Spleen (tissue), 11 donors: ENCODE measurements around the gene GRID2. TPM values are rescaled to one million over a fixed set of nuclear protein-coding genes. Genes with fewer than 3 reads are reported as not detected.

Experiments
- DNase-seq: peaks from one replicate; pipeline ENCODE4 v3.0.0-alpha.2; 2020
- H3K27ac ChIP-seq, 8 donors: fragments of 200-600 bp; sonication (generic) in 7 of 8; 1 replicate in 4 of 8; 2 replicates in 4 of 8; pipeline versions ENCODE4 v1.5.0 to v1.8.0; 2016 to 2021; ENCODE audit warnings: inconsistent platforms in 4 of 8, mild to moderate bottlenecking in 4 of 8, moderate library complexity in 1 of 8
- H3K27me3 ChIP-seq, 7 donors: fragments of 200-600 bp; sonication (generic) in 6 of 7; replicated peaks in 1 of 7; 1 replicate in 4 of 7; 2 replicates in 3 of 7; pipeline versions ENCODE4 v1.5.0 to v1.8.0; 2016 to 2021; ENCODE audit warnings: inconsistent platforms in 3 of 7, mild to moderate bottlenecking in 1 of 7
- H3K36me3 ChIP-seq, 6 donors: fragments of 200-600 bp; sonication (generic) in 5 of 6; 1 replicate in 4 of 6; 2 replicates in 2 of 6; pipeline versions ENCODE4 v1.5.0 to v1.8.0; 2016 to 2021; ENCODE audit warnings: inconsistent platforms in 2 of 6
- H3K4me1 ChIP-seq, 6 donors: fragments of 200-600 bp; sonication (generic) in 5 of 6; 1 replicate in 3 of 6; 2 replicates in 3 of 6; pipeline versions ENCODE4 v1.5.0 to v1.8.0; 2016 to 2021; ENCODE audit warnings: inconsistent platforms in 3 of 6
- H3K4me3 ChIP-seq, 8 donors: fragments of 200-600 bp; sonication (generic) in 7 of 8; 1 replicate in 4 of 8; 2 replicates in 4 of 8; pipeline versions ENCODE4 v1.5.0 to v1.8.0; 2016 to 2021; ENCODE audit warnings: inconsistent platforms in 4 of 8, mild to moderate bottlenecking in 4 of 8, moderate library complexity in 2 of 8
- H3K9me3 ChIP-seq, 8 donors: fragments of 200-600 bp; sonication (generic) in 7 of 8; 1 replicate in 4 of 8; 2 replicates in 4 of 8; pipeline versions ENCODE4 v1.5.0 to v1.8.0; 2016 to 2021; ENCODE audit warnings: inconsistent platforms in 4 of 8
- CTCF ChIP-seq, 11 experiments: fragments of 200-600 bp in 7 of 11; fragments of 450-650 bp in 4 of 11; sonication (generic) in 4 of 11; IDR thresholded peaks in 8 of 11; conservative IDR thresholded peaks in 3 of 11; 1 replicate in 7 of 11; 2 replicates in 4 of 11; pipeline versions ENCODE4 v1.4.0 to v1.8.0; 2016 to 2021; ENCODE audit warnings: antibody characterized with exemption in 11 of 11, inconsistent platforms in 4 of 11, mild to moderate bottlenecking in 1 of 11
- POLR2A ChIP-seq, 3 donors: fragments of 450-650 bp; IDR thresholded peaks; one replicate each; pipeline ENCODE4 v1.5.1; 2017; ENCODE audit warnings: antibody characterized with exemption in 3 of 3, mild to moderate bottlenecking in 1 of 3
- POLR2AphosphoS5 ChIP-seq, 3 donors: sonication (generic); formaldehyde crosslinking; IDR thresholded peaks; one replicate each; pipeline ENCODE4 v1.5.1; 2017; ENCODE audit warnings: antibody characterized with exemption in 3 of 3
- WGBS, 5 donors: extraction: QIAGEN DNeasy Blood & Tissue Kit in 3 of 5; methylation state at CpG; one replicate each; pipeline versions ENCODE4 v1.1.5 to v1.1.7; 2013 to 2018; 5-methylcytosine and 5-hydroxymethylcytosine counted together
- intact Hi-C: fragments of 100-400 bp; cut with DNase I; formaldehyde crosslinking; loops from one replicate; pipeline ENCODE4 v1.15.0; 2023; ENCODE audit warnings: low total_unique reads
- polyA plus RNA-seq, 3 donors: library from polyadenylated mRNA; stranded (reverse); fragments of 200-250 nt; gene quantifications; one replicate each; pipeline ENCODE4 v1.2.1, GENCODE V29; 2013
- total RNA-seq, 7 donors: library from RNA; depleted of rRNA in 3 of 7; stranded (reverse); fragments of >200 nt in 3 of 7; fragmentation: NEBNext Ultra II Directional in 4 of 7; extraction: Animal tissue kit (Norgen Biotek cat#: 25700) in 4 of 7; gene quantifications; one replicate each; pipeline versions ENCODE4 v1.1.0 to v1.2.1, GENCODE V29; 2016 to 2021
- donor health status: healthy with polysubstance abuse.
- donor health status: DM: no; HTN: no; CAD: no; lungs with moderate emphysema.
- donor health status: DM: no; HTN: no; CAD: no.
- donor health status: Bipolar disorder and iron deficiency.
- donor health status: healthy.
- donor health status: DM: no; HTN: no; CAD: no.
- donor health status: DM: yes; HTN: yes; CAD: no.

Gene GRID2
- total and polyA plus RNA-seq, 10 donors, result 0.03 to 0.92 (median 0.22) TPM; not detected in 4

GRCh38 chr4:93529692-93530372 lies 1226.1 kb downstream of the GRID2 start:
- H3K36me3 ChIP-seq, result no peaks in the 10 kb centered on the region
- no peaks in the 10 kb centered on the region for H3K4me1 ChIP-seq
- H3K27me3 ChIP-seq, result no peaks in the 10 kb centered on the region
- H3K27ac ChIP-seq, result no peak overlapping the region
- 61 to 82% (median 69%) methylated on average over 3 of the region's 3 CpGs for WGBS, 5 donors
- H3K4me3 ChIP-seq, result no peak overlapping the region
- H3K9me3 ChIP-seq, result no peaks in the 10 kb centered on the region
- no peak for DNase-seq
- TF ChIP-seq POLR2AphosphoS5 (IDR thresholded peaks at IDR 0.05) (no peak), POLR2A (IDR thresholded peaks at IDR 0.05) (no peak), CTCF (IDR thresholded peaks at IDR 0.05 in 8 of 11, conservative IDR thresholded peaks at IDR 0.05 in 3 of 11) (no peak)
- intact Hi-C loops, result no loop called here

DNA sequence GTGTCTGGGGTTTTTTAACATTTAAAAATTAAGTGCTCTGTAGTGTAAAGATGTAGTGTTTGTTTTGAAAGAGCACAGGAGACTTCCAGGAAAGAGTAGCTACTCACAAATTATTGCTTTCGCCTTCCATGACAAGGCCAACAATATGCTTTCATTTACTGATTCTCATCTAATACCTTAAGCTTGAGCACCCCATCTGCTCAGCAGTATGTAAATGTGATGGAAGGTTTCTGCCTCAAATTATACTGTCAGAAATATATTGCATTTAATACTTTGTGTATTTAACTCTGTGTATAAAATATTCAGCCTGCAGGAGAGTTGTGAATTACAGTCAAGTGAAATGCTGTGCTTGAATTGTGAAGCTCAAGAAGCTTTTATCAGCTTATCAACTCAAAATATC lies 1228.5 kb downstream of the GRID2 start:
- no peak overlapping the region for H3K27ac ChIP-seq
- no peaks in the 10 kb centered on the region for H3K4me1 ChIP-seq
- WGBS, 5 donors, result 71 to 91% (median 76%) methylated on average over 1 of the region's 1 CpG
- DNase-seq, result no peak
- H3K27me3 ChIP-seq, result no peaks in the 10 kb centered on the region
- no peaks in the 10 kb centered on the region for H3K36me3 ChIP-seq
- H3K4me3 ChIP-seq, result no peak overlapping the region
- intact Hi-C loops, result no loop called here
- no peaks in the 10 kb centered on the region for H3K9me3 ChIP-seq
- TF ChIP-seq POLR2AphosphoS5 (IDR thresholded peaks at IDR 0.05) (no peak), CTCF (IDR thresholded peaks at IDR 0.05 in 8 of 11, conservative IDR thresholded peaks at IDR 0.05 in 3 of 11) (no peak), POLR2A (IDR thresholded peaks at IDR 0.05) (no peak)

DNA sequence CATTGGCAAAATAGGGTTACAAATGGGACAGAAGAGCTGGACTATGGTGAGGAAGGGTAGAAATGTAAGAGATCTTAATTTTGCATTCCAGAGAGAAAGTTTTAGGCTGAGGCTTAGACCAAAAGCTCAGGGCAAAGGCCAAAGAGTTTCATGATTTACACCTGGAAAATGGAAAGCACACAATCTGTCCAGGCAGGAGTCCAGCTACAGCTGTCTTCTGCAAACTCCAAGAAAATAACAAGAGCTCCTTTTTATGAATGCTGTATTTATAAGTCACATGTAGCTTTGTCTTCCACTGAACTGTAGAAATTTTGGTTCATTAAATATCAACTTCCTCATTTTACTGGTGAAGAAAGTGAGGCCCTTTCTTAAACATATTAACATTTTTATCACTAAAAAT lies 1236.8 kb downstream of the GRID2 start:
- TF ChIP-seq POLR2A (IDR thresholded peaks at IDR 0.05) (no peak), POLR2AphosphoS5 (IDR thresholded peaks at IDR 0.05) (no peak), CTCF (IDR thresholded peaks at IDR 0.05 in 8 of 11, conservative IDR thresholded peaks at IDR 0.05 in 3 of 11) (no peak)
- H3K9me3 ChIP-seq, result no peaks in the 10 kb centered on the region
- no peak overlapping the region for H3K4me3 ChIP-seq
- intact Hi-C loops, result no loop called here
- H3K27ac ChIP-seq, result no peak overlapping the region
- H3K36me3 ChIP-seq, result no peaks in the 10 kb centered on the region
- no peak for DNase-seq
- H3K27me3 ChIP-seq, result no peaks in the 10 kb centered on the region
- H3K4me1 ChIP-seq, result no peaks in the 10 kb centered on the region

DNA sequence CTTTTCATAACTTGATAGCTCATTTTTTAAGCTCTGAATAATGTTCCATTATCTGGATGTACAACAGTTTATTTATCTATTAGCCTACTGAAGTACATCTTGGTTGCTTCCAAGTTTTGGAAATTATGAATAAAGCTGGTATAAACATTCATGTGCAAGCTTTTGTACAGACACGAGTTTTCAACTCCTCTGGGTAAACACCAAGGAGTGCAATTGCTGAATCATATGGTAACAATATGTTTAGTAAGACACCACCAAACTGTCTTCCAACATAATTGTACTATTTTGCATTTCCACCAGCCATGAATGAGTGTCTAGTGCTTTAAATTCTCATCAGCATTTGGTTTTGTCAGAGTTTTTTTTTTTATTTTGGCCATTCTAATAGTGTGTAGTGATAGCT lies 1258.1 kb downstream of the GRID2 start:
- Histone ChIP-seq H3K4me1 (no peaks in the 10 kb centered on the region), H3K4me3 (no peak overlapping the region), H3K36me3 (no peaks in the 10 kb centered on the region), H3K27me3 (no peaks in the 10 kb centered on the region), H3K9me3 (peaks cover 0 to 24% (median 7%) of the 10 kb centered on the region in 8 donors), H3K27ac (no peak overlapping the region)
- DNase-seq, result no peak
- 67 to 93% (median 81%) methylated on average over 1 of the region's 1 CpG for WGBS, 5 donors
- TF ChIP-seq CTCF (IDR thresholded peaks at IDR 0.05 in 8 of 11, conservative IDR thresholded peaks at IDR 0.05 in 3 of 11) (no peak), POLR2AphosphoS5 (IDR thresholded peaks at IDR 0.05) (no peak), POLR2A (IDR thresholded peaks at IDR 0.05) (no peak)
- intact Hi-C loops, result no loop called here
